Neural cell (in vitro differentiated cells): ENCODE data around the gene FLRT3. TPM values are rescaled to one million over a fixed set of nuclear protein-coding genes. Genes with fewer than 3 reads are reported as not detected.

ENCODE experiments used
- H2AFZ ChIP-seq: fragments of 200-600, 300-800 bp; sonication (generic), shearing (Covaris generic); 2 replicates; pipeline ENCODE4 v1.6.0; 2014; ENCODE audit warnings: low read depth, mild to moderate bottlenecking, antibody characterized with exemption, low read length, moderate library complexity
- H3F3A ChIP-seq: fragments of 200-600 bp; shearing (Covaris generic); 2 replicates; pipeline ENCODE4 v1.6.1; 2016; ENCODE audit warnings: mild to moderate bottlenecking, moderate library complexity, mixed read lengths, antibody characterized with exemption, low read length; ENCODE audit not compliant: insufficient read depth, poor library complexity, severe bottlenecking
- H3K27ac ChIP-seq: fragments of 200-600, 300-800 bp; sonication (generic), shearing (Covaris generic); 2 replicates; pipeline ENCODE4 v1.5.1; 2014; ENCODE audit warnings: mild to moderate bottlenecking, low read length, moderate library complexity
- H3K27me3 ChIP-seq: fragments of 300-800, 200-600 bp; sonication (generic), shearing (Covaris generic); 2 replicates; pipeline ENCODE4 v1.6.0; 2014; ENCODE audit warnings: mild to moderate bottlenecking, low read depth, low read length, moderate library complexity; ENCODE audit not compliant: insufficient read depth
- H3K36me3 ChIP-seq: fragments of 300-800, 200-600 bp; sonication (generic), shearing (Covaris generic); 2 replicates; pipeline ENCODE4 v1.5.1; 2014; ENCODE audit warnings: mild to moderate bottlenecking, antibody characterized with exemption, low read length, moderate library complexity; ENCODE audit not compliant: insufficient read depth
- H3K4me2 ChIP-seq: fragments of 300-800, 200-600 bp; sonication (generic), shearing (Covaris generic); 2 replicates; pipeline ENCODE4 v1.6.0; 2014; ENCODE audit warnings: mild to moderate bottlenecking, low read length
- H3K4me3 ChIP-seq: fragments of 300-800, 200-600 bp; sonication (generic), shearing (Covaris generic); 2 replicates; pipeline ENCODE4 v1.5.1; 2014; ENCODE audit warnings: mild to moderate bottlenecking, low read length, moderate library complexity
- H3K79me2 ChIP-seq: fragments of 200-600 bp; shearing (Covaris generic); replicated peaks from 2 replicates; pipeline ENCODE4 v1.6.0; 2014; ENCODE audit warnings: mild to moderate bottlenecking, low read length, moderate library complexity; ENCODE audit not compliant: insufficient read depth
- H3K9ac ChIP-seq: fragments of 300-800, 200-600 bp; sonication (generic), shearing (Covaris generic); 2 replicates; pipeline ENCODE4 v1.6.1; 2016; ENCODE audit warnings: mild to moderate bottlenecking, low read length, mixed read lengths
- H3K9me2 ChIP-seq: fragments of 200-600 bp; shearing (Covaris generic); 2 replicates; pipeline ENCODE4 v1.6.1; 2016; ENCODE audit warnings: mild to moderate bottlenecking, low read length, mixed read lengths; ENCODE audit not compliant: insufficient read depth
- H3K9me3 ChIP-seq: fragments of 200-600, 300-800 bp; sonication (generic), shearing (Covaris generic); 2 replicates; pipeline ENCODE4 v1.6.1; 2016; ENCODE audit warnings: mild to moderate bottlenecking, mixed run types, low read length, moderate library complexity, mixed read lengths
- H4K20me1 ChIP-seq: fragments of 200-600 bp; shearing (Covaris generic); 2 replicates; pipeline ENCODE4 v1.6.1; 2016; ENCODE audit warnings: mild to moderate bottlenecking, mixed run types; ENCODE audit not compliant: insufficient read depth
- CTCF ChIP-seq: fragments of 450-650 bp; IDR thresholded peaks from 2 replicates; pipeline ENCODE4 v1.5.1; 2014; ENCODE audit warnings: antibody characterized with exemption, mild to moderate bottlenecking, moderate library complexity; ENCODE audit not compliant: poor library complexity, severe bottlenecking
- EP300 ChIP-seq: fragments of 450-650 bp; conservative IDR thresholded peaks from 2 replicates; pipeline ENCODE4 v1.6.1; 2014; ENCODE audit warnings: antibody characterized with exemption, mild to moderate bottlenecking, moderate library complexity; ENCODE audit not compliant: poor library complexity, severe bottlenecking
- EZH2 ChIP-seq: fragments of 200-600, 300-800 bp; shearing (Covaris generic), sonication (generic); IDR thresholded peaks from 2 replicates; pipeline ENCODE4 v1.6.1; 2014; ENCODE audit warnings: antibody characterized with exemption, low read length, borderline replicate concordance, mild to moderate bottlenecking; ENCODE audit not compliant: insufficient read depth, poor library complexity, severe bottlenecking
- MXI1 ChIP-seq: fragments of 450-650 bp; conservative IDR thresholded peaks from 2 replicates; pipeline ENCODE4 v1.6.1; 2014; ENCODE audit warnings: antibody characterized with exemption, mild to moderate bottlenecking; ENCODE audit not compliant: poor library complexity, severe bottlenecking
- POLR2AphosphoS5 ChIP-seq: IDR thresholded peaks from 2 replicates; pipeline ENCODE4 v1.6.1; 2012
- RAD21 ChIP-seq: fragments of 450-650 bp; conservative IDR thresholded peaks from 2 replicates; pipeline ENCODE4 v1.6.1; 2014; ENCODE audit warnings: antibody characterized with exemption, mild to moderate bottlenecking, moderate library complexity
- REST ChIP-seq: IDR thresholded peaks from 2 replicates; pipeline ENCODE4 v1.6.1; 2012; ENCODE audit warnings: borderline replicate concordance
- SMC3 ChIP-seq: fragments of 450-650 bp; conservative IDR thresholded peaks from 2 replicates; pipeline ENCODE4 v1.6.1; 2014; ENCODE audit warnings: antibody characterized with exemption, mild to moderate bottlenecking, moderate library complexity; ENCODE audit not compliant: poor library complexity
- TAF1 ChIP-seq: IDR thresholded peaks from 2 replicates; pipeline ENCODE4 v1.6.1; 2012; ENCODE audit warnings: low read depth
- polyA plus RNA-seq: library from polyadenylated mRNA; depleted of rRNA; stranded (reverse); fragments of >200 nt; gene quantifications from 2 replicates; pipeline ENCODE4 v1.2.3, GENCODE V29; 2014

FLRT3 gene
- polyA plus RNA-seq, 1 donor from 2014 or later = 3.2 TPM

- H2AFZ ChIP-seq = no peak overlapping the region
- H3K4me3 ChIP-seq = no peak overlapping the region
- H3K4me2 ChIP-seq = no peak overlapping the region
- no peaks in the 10 kb centered on the region for H3F3A ChIP-seq
- H3K36me3 ChIP-seq = no peaks in the 10 kb centered on the region
- H3K27me3 ChIP-seq = no peaks in the 10 kb centered on the region
- H4K20me1 ChIP-seq = no peaks in the 10 kb centered on the region
- no peaks in the 10 kb centered on the region for H3K79me2 ChIP-seq
- no peak overlapping the region for H3K9ac ChIP-seq
- H3K27ac ChIP-seq = no peak overlapping the region
- H3K9me3 ChIP-seq = no peaks in the 10 kb centered on the region
- no peaks in the 10 kb centered on the region for H3K9me2 ChIP-seq
- no peak for TF ChIP-seq RAD21
- no peak for TF ChIP-seq SMC3
- TF ChIP-seq POLR2AphosphoS5 = no peak
- TF ChIP-seq MXI1 = no peak
- no peak for TF ChIP-seq TAF1
- no peak for TF ChIP-seq EP300
- no peak for TF ChIP-seq REST
- TF ChIP-seq EZH2 = no peak
- TF ChIP-seq CTCF = no peak
Observed at GRCh38 chr20:14295770-14296309, 41.6 kb downstream of the FLRT3 start.

- no peaks in the 10 kb centered on the region for H3K79me2 ChIP-seq
- H3K9me3 ChIP-seq = no peaks in the 10 kb centered on the region
- H3K36me3 ChIP-seq = no peaks in the 10 kb centered on the region
- no peaks in the 10 kb centered on the region for H3K27me3 ChIP-seq
- no peaks in the 10 kb centered on the region for H4K20me1 ChIP-seq
- TF ChIP-seq REST (no peak), TAF1 (no peak), RAD21 (no peak), CTCF (no peak), MXI1 (no peak), EZH2 (no peak), EP300 (no peak), SMC3 (no peak), POLR2AphosphoS5 (no peak)
- no peak overlapping the region for H3K27ac ChIP-seq
- H3F3A ChIP-seq = no peaks in the 10 kb centered on the region
- no peaks in the 10 kb centered on the region for H3K9me2 ChIP-seq
- H2AFZ ChIP-seq = no peak overlapping the region
- H3K9ac ChIP-seq = no peak overlapping the region
- H3K4me2 ChIP-seq = no peak overlapping the region
- H3K4me3 ChIP-seq = no peak overlapping the region
Observed at GRCh38 chr20:14295238-14295637, 42.2 kb downstream of the FLRT3 start.
